ENCODE measurements around the gene RIC3.

The RIC3 gene

GRCh38 chr11:8066911-8067455 lies 101.8 kb downstream of the RIC3 start:
- DNase-seq (ENCODE audit: low read depth in 2 of 2) = no peak

DNA sequence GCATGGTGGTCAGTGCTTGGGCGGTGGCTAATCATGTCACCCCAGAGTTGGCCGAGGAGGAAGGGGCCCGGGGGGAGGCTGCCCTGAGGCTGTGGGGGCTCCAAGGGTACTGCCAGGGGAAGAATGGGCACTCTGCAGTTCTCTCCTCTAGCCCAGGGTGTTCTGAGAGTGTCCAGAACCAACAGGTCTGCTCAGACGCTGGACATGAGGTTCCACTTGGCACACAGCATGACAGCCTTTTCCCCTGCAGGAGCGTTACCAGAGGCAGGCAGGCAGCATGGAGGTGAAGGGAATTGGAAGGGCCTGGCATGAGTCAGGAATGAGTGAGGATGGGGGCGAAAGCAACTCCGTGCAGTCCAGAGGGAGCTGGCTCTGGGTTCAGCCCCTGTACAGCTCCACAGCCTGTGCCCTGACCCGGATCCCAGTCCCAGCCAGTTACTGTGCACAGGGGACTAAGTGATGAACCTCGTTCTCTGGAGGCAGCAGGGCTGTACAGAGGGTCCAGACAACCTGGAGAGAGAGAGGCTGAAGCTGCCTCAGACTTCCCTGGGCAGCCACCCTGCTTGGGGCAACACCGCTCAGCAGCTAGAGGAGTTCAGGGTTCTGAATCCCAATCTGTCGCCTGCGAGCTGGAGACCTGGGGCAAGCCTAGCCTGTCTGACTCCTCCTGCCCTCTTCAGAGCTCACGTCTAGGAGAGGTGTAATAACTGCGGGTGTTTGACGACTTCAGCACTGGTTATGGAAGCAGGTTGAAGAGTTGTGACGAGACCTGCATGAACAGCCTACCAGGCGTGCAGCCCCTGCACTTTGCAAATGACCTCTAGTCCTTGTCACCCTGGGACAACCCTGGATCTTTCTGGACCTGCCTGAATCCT lies 102.6 kb downstream of the RIC3 start:
- no peak for DNase-seq (ENCODE audit: low read depth in 2 of 2)

DNA sequence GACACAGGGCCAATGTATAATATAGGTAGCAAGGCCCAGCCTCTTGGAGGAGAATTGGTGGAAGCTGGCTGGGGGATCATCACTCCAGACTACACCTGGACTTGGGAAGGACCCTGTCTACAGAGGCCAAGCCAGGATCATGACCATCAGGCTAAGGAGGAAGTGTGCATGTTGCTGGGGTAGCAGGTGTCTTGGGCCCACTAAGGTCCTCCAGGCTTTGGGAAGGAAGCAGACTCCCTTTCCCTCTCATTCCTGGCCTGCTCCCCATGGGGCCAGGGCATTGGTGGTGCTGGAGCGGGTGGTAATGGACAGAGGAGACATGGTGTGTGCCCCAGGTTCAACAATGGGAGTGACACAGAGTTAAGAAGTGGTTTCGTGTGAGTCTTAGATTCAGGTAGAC lies 103.8 kb downstream of the RIC3 start:
- DNase-seq (ENCODE audit: low read depth in 2 of 2) = no peak

- no peak for DNase-seq (ENCODE audit: low read depth in 2 of 2)
Observed at GRCh38 chr11:8063324-8063723, 105.5 kb downstream of the RIC3 start.

DNA sequence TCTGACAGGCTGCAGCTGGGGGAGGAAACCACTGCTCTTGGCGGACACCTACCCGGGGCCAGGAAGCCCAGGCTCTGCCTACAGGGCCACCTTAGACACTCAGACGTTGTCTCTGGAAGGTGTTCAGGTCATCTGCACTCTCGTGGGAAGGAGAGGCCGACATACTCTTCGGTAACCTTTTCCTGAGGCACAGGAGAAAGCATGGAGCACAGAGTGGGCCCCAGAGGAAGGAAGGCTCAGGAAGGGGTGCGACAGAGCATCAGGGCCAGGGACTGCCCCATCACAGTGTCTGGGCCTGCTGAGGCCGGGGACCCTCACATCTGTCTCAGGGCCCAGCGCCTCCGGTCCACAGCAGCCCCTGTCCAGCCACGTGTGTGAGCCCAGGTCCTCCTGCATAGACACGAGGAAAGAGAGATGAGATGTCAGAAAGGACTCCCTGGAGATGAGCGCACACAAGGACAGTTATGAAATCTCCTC lies 106.0 kb downstream of the RIC3 start:
- no peak for DNase-seq (ENCODE audit: low read depth in 2 of 2)

DNA sequence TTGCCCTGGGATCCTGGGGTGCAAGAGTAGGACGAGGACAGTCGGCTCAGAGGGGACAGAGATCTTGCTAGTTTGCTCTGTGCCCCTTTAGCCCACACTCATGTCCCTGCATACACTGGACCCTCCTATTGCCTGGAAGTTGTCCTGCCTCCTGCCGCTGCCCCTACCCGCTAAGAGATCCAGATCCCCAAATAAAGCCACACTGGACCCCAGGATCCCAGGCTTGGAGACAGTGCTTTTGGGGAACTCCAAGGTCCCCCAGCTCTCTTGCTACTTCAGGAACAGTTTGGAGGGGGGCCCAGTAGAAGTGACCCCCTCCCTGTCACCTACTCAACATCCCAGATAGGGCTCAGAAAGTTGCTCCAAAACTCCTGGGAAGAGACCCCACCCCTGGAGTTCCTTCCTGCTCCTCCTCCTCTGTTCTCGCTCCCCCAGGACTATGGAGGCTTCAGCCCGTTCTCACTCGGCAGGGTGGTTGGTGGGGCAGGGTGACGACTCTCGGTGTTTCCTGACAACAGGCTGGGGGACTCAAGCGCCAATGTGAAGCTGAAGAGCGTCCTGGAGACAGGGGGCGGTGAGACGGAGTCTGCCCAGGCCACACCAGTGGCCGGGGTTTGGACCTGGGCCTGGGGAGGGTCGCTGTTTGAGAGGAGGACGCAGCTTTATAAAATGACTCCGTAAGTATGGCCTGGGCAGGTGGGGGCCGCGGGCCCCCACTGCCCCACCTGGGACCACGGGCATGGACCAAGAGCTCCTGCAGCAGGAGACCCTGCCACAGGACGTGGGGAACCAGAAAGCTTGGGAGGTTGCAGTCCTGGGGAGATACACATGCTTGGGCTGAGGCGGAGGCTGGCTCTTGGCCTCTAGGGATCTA lies 107.0 kb downstream of the RIC3 start:
- DNase-seq (ENCODE audit: low read depth in 2 of 2) = no peak

- no peak for DNase-seq (ENCODE audit: low read depth in 2 of 2)
Observed at GRCh38 chr11:8060801-8061554, 107.8 kb downstream of the RIC3 start.

DNA sequence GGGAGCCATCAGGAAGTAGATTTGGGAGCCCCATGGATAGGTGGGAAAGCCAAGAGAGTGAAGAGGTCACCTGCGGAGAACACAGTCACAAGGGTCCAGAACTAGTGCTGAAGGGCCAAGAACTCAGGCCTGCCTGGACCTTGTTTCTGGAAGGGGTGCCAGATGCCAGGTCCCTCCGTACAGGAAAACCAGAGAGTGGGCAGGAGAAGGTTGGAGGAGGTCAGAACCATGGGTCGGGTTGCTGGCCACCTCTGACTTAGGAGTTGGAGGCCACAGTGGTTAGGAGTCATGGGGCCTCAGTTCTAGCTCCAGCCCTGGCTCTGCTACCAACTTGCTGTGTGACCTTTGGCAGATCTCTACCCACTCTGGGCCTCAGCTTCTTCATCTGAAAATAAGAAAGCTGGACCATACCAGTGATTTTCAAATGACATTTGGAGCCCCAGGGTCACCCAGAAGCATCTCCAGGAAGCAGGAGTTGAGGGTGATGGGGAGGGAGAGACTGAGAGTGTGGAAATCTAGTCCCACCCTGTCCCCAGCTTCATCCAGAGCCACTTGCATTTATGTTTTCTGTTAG lies 108.6 kb downstream of the RIC3 start:
- no peak for DNase-seq (ENCODE audit: low read depth in 2 of 2)

DNA sequence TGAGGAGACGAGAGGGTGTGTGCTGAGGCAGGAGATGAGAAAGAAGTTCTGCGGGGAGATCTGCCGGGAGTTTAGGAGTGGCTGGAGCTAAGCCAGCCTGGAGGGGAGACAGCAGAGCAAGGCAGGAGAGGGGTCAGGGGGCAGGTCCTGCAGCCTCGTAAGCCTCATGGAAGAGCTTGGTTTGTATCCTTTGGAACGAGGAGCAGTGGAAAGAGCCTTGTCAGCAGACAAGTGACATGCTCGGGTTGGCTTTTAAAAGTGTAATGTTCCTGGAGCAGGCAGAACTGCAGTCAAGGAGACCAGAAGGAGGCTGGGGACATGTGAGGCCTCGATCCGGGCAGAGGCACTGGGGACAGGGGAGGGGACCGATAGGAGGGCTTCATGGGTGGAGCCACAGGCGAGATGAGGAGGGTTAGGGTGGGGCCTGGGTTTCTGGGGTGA lies 109.2 kb downstream of the RIC3 start:
- DNase-seq (ENCODE audit: low read depth in 2 of 2) = no peak

DNA sequence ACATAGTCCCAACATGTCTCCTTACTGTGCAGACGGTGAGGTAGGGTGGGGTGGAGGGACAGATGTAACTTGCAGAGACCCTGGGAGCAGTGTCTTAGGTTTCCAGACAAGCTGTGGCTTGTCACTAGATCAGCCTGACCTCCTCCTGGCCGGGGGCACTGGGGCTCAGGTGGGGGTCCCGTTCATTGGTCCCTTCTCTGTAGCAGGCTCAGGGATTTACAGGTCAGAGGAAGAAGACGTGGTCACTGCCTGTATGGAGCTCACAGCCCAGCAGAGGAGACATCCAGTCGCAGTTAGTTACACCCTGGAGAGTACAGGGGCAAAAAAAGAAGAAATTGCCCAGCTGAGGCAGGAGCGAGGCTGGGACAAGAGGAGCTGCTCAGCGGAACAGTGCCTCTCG lies 109.8 kb downstream of the RIC3 start:
- DNase-seq (ENCODE audit: low read depth in 2 of 2) = no peak

DNA sequence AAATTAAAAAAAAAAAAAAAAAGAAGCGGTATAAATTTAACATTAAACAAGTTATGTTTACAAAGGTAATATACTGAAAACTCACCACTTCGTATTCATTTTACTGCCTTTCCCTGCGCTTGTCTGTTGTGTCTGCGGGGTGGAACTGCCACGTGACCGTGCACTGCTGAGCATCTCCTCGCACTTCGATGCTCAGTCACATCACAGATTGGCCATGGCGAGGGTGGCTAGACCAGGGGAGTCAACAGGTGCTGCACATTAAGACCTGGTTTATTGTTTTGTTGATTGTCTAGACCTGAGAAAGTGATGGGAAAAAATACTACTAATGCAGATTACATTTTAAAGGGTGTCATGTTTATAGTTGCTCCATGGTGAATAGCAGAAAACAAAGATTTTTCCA lies 110.6 kb downstream of the RIC3 start:
- no peak for DNase-seq (ENCODE audit: low read depth in 2 of 2)

GRCh38 chr11:8056810-8057463 lies 111.9 kb downstream of the RIC3 start:
- DNase-seq (ENCODE audit: low read depth in 2 of 2) = no peak

All from stimulated activated CD8-positive, alpha-beta memory T cell treated with anti-CD3 and anti-CD28 coated beads, Interleukin-7, amount 100 ng/mL, for 4 hours (primary cell).